Activated effector memory CD4-positive, alpha-beta T cell treated with Interleukin-2 at 50 U/mL for 16 hours (primary cell): ENCODE data around the gene GJB2.
"Not testable (repeated sequence)": the region's sequence is repeated elsewhere in the genome, so short reads cannot be mapped to it uniquely, and the experiment has no call there.

Source experiments
- DNase-seq: peaks from one replicate; pipeline ENCODE4 v3.0.0-alpha.2; 2020

The GJB2 gene

DNA sequence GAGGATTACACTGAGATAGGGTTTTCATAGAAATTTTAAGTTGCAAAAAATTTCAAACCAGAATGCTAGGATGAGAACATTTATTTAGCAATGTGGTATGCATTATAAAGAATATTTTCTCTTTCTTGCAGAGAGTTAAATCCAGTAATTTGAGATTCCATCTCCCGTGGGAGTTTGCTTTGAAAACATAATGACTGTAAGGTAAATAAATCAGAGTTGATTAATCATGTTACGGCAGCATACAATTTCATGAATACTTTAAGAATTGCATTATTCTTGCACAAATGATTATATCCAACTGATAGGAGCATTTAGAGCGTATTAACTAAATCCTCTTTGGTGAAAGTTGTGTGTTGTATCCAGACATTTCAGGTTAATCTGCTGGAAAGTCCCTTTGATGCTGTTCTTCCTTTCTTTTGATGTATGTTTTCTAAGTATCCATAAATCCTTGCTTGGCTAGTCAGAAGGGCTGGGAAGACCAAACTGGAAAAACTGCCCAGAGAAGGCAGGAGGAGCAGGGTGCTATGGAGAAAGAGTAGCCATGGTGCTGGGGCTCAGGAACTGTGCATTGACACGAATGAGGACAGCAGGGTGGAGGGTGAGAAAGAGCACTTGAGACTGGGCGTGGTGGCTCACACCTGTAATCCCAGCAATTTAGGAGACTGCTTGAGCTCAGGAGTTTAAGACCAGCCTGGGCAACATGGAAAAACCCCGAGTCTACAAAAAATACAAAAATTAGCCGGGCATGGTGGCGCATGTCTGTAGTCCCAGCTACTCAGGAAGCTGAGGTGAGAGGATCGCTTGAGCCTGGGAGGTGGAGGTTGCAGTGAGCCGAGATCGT lies 27.1 kb downstream of the GJB2 start:
- DNase-seq = no peak

DNA sequence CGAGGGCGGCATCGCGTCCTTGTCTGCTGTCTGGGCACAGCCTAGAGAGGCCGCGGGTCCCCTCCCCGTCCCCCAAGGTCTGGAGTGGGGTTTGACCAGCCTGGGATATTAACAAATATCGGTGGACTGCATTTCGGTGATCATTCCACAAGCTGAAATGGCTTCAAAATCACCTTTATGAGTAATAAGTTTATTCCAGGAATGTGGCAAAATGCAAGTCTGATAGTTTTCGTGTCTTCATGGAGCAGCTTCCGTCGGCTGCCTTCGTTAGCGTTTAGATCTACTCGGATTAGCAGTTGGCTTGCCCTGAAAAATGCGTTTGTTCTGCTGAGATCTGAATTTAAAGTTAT lies 30.8 kb downstream of the GJB2 start:
- no peak for DNase-seq

DNA sequence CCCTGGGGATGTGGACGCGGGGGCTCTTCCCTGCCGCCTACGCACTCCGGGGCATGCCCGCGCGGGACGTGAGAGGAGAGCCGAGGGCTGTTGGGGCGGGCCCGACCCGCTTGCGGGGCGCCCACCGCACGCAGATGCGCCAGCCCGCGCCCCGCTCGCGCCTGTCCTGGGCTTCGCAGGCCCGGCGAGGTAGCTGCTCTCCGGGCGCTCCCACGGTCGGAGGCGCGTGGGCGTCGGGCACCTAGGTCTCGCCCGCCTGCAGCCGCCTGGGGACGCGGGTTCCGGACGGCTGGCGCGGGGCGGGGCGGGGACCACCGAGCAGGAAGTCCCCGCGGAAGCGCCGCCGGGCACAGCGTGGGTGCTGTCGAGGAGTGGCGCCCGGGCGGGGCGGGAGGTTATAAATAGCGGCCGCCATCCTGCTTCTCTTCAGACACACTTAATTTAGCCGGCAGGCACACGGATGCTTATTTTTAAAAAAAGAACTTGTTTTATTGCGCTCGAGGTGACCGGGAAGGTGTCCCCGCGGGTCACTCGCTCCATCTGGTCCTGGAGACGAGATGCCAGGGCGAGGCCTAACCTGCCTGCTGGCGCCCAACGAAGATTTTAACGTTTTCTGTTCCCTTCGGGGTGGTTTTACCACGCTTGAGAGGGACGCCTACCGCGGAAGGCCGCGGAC lies 31.3 kb downstream of the GJB2 start:
- DNase-seq = no peak

DNA sequence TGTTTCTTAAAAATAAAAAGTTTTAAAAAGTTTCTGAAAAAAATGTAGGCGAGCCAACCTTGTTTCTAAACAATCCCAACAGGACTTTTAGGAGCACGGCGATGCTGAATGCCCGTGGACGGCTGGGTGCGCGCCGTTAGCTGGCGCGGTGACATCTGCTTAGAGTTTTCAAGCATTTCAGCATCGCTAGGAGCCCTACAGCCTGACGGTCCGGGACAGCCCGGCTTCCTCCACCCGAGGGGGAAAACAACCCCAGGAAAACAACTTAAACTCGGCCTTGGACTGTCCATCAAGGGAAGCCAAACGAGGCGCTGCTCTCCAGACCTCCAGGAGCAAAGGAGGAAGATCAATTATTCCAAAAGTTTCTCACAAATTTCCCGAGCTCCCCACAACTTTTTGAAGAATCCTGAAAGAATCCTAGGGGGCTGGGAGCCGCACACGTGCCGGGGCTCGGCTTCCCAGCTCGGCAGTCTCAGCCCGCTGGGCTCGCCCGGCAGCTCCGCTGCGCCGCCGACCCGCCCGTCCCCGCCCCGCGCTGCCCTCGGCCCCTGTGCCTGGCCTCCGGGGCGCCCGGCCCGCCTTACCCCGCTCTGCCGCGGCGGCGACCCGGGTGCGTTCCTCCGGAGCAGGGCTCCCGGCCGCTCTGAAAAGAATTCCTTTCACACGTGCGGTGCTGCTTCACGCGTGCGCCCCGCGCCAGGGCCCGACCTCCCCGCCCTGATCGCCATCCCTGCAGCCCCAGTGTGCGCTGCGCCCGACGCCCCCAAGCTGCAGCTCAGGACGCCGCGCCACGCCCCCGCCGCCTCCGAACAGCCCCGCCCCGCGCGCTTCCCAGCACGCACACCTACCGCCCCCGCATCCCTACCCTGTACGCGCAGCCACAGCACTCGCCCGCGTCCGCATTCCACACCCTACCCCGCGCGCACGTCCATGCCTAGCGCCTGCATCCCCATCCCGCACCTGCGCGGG lies 32.1 kb downstream of the GJB2 start, which contains the start of gene GJA3:
Gene GJA3, minus strand, starts transcription at position 747 of the 969 bp plus-strand sequence. CDS start 17,764 bp downstream, outside the sequence.
- no peak for DNase-seq

DNA sequence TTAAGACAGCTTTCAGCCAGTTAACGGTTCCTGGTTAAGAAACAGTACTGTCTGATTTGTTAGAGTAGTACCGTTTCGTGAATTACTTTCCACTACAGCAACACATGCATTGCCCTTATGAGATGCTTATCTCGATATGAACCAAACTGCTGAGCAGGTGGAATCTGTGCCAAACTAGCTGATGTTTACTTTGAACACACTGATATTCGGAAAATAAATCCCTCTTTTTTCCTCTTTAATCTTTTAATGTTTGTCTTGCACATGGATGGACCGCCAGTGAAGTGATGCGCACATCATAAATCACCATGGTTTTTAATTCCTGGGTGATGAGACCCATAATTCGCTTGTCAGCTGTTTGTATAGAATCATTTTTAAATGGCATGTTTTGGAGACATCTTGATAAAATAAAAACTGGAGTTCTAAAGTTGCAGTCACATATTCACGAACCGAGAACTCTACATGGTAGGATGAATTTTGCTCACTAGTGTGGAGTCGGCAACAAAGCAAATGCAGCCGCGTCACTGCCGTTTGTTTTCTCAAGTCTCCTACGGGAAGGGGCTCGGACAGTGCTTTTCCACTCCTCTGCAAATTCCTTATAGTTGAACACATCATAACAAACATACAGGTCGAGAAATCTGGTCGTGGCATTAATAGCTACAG lies 33.0 kb downstream of the GJB2 start:
- DNase-seq = no peak

DNA sequence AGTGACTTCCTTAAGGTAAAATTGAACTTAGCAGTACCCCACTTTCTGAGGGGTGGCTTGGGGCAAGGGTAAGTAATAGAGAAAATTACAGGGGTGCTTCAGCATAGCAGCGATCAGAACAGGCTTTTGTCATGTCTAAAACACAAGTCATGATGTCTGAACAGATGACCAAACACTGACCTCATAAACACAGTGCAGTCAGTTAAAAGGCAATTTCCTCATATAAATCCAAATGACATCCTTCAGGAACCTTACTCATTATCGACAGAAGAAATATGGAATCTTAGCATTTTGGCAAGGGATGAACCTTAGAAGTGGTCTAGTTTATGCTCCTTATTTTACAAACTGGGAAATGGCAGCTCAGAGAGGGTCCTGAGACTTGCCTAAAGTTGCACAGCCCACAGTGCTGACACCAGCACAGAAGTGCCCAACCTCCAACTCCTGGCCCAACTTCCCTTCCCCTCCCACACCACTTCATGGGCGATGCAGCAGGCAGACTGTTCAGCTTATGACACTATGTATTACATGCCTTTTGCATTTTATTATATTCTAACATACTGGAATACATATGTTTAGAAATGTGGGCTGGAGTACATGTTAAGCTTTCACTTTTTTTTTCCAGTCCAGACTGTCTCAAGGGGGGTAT lies 35.5 kb downstream of the GJB2 start:
- no peak for DNase-seq

DNA sequence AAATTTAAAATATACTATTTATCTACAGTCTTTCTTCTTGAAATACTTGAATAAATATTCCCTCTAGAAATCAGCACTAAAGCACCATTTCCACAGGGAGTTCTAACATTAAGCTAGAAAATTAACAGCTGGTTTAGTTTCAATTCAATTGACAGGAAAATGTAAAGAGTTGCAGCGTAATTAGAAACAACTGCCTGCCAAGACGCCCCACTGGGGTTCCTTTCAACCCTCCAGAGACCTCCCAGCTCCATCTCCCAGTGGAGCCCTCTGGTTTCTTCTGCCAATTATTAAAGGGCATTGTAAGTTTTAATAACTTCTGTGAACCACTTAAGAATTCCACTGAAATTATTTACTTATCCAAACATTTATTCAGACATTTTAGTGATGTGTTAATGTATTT lies 36.0 kb downstream of the GJB2 start:
- DNase-seq = no peak

DNA sequence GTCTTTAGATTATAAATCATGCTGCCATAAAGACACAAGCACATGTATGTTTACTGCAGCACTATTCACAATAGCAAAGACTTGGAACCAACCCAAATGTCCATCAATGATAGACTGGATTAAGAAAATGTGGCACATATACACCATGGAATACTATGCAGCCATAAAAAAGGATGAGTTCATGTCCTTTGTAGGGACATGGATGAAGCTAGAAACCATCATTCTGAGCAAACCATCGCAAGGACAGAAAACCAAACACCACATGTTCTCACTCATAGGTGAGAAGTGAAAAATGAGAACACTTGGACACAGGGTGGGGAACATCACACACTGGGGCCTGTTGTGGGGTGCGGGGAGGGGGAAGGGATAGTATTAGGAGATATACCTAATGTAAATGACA lies 39.4 kb downstream of the GJB2 start:
- not testable (repeated sequence) for DNase-seq

DNA sequence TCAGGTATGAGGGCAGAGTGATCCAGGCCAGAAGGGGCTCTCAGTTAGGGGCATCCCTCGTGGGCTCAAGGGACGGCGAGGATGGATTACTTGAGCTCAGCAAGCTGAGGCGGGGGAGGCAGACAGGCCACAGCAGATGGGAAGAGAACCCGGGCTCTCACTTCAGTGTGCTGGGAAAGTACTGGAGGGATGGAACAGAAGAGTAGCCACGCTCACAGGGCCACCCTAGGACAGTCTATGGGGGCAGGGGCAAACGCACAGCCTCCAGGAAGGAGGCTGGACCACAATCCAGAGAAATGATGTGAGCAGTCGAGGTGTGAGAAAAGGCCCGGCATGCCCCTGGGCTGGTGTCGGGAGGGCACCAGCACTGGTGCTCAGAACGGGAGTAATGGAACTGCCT lies 41.1 kb downstream of the GJB2 start:
- DNase-seq = no peak

DNA sequence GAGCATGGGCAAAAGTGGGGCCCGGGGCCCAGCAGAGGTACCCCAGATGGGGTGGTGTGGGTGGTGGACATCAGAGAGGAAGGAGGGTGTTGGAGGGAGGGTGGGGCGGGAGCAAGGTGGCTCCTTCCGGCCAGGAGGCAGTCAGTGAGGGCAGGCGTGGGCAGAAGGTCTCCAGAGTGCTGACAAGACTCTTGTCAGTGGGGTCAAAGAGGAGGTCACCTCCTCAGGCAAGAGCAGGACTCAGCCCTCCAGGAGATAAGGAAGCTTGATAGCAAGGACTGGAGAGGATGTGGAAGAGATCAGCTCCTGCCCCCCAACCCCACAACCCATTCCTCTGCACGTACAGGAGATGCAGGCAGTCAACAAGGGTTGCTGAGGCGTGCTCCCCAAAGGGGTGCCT lies 41.7 kb downstream of the GJB2 start:
- no peak for DNase-seq

DNA sequence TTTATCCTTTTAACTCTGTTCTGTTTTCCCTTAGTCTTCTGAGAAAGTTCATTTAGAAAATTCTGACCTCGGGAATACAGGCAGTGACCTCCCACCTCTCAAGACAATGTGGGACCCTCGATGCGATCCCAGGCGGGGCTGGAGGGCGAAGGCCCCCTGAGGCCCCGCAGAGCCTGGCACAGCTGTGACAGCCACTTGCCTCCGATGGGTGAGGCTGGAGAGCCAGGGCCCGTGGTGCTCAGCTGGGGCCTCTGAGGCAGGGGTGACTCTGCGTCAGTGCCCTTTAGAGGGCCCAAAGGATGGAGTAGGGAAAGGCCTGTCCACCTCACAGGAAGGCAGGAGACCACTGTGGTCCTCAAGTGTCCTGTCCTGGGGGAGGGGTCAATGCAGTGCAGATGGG lies 42.2 kb downstream of the GJB2 start:
- DNase-seq = no peak

DNA sequence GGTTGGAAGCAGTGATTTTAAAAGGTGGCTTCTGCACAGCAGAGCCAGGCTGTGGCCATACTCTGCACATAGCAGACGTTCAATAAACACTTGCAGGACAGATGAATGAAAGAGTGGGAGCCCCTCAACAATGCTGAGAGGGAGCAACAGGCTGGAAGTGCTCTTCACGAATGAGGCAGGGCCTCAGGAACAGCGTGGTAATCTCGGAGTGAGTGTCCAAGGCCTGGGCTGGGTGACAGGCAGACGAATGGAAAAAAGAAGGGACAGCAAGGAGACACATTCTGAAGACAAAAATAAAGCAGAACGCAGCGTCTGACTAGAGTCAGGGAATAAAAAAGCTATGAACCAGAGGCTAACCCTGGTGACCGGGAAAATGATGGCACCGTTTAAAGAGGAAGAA lies 43.0 kb downstream of the GJB2 start:
- no peak for DNase-seq

DNA sequence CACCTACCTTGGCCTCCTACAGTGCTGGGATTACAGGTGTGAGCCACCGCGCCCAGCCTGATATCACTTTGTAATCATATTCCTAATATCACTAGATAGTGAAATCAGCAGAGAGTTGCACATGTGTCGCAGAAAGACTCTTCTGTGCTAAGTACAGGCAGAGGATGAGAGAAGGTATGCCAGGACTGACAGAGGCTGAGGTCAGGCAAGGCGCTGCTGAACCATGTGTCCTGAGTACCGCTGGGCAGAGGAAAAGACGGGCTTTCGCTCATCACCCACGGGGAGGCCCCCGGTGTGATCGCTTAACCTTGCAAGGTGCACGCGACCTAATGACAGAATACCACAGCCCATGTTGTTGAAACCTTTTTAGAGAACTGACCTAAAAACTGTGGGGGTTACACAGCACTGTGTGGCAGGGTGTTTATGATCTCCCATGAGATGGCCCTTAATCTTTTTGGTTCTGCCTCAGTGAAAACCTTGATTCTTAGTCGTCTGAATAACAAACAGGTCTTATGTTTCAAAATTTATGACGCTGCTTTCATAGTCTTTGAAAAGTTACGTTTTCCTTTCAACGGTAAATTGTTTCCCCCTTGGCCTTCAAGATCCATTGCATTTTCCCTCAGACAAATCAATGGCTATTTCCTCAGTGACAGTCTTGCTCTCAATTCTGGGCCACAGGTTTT lies 44.1 kb downstream of the GJB2 start:
- no peak for DNase-seq

DNA sequence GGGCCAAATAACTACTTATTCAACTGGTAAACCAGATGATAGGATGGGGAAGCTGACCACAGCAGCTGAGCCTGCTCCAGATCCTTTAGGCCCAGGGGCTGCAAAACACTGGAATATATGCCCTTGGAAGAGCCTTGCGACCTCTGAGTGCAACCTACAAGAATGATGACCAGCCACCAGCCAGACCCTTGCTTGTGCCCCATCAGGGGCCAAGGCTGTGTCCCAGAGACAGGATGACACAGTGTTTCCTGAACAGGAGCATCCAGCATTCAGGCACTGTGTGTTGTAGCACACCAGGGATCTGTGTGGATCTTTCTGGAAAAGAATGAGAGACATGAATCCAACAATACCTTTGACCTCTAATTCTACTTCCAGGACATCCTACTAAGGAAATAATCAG lies 46.4 kb downstream of the GJB2 start:
- DNase-seq = no peak

DNA sequence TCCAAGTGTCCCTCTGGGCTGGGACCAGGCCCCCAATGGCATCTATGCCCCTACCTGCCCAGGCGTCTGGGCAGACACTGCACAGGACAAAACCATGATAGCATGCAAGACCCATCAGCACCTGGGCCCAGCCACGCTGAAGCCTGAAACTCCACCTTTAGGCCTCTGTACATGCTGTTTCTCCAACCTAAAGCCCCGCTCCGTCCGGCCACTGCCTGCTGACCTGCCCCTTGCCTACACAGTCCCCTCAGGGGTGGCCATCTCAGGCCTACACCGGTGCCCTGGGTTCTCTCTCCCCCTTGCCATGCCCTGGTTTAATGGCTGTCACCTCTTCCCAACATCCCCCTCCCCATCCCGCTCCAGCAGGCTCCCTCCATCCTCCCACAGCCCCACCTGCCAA lies 47.2 kb downstream of the GJB2 start:
- DNase-seq = no peak

DNA sequence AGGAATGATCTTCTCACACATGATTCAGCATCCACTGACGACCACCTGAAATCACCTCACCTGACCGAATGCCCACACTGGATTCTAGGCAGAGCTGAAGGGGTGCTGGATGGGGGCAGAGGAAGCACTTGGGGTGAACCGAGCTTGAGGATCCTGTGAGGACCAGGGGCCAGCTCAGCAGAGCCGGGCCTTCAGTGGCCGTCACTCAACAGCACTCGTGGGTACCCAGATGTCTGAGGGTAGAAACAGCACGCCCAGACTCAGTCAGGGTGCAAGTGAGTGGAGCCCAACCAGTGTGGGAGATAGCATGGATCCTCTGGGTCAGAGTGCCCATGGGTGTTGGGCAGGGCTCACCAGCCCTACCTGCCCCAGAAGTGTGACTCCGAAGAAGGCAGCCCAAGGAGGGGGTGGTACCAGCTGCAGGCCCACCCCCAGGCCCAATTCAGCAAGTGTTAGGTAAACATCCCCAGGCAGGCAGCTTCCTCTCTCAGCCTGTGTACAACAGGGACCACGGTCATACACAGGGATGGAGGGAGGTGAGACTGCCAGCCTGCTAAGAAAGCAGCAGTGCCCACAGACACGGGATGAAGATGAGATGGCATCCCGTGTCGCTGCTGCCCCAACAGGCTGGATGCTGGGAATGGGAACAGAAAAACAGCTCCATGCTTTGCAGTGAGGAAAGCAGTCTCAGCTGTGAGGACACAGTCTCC lies 48.4 kb downstream of the GJB2 start:
- DNase-seq = no peak

DNA sequence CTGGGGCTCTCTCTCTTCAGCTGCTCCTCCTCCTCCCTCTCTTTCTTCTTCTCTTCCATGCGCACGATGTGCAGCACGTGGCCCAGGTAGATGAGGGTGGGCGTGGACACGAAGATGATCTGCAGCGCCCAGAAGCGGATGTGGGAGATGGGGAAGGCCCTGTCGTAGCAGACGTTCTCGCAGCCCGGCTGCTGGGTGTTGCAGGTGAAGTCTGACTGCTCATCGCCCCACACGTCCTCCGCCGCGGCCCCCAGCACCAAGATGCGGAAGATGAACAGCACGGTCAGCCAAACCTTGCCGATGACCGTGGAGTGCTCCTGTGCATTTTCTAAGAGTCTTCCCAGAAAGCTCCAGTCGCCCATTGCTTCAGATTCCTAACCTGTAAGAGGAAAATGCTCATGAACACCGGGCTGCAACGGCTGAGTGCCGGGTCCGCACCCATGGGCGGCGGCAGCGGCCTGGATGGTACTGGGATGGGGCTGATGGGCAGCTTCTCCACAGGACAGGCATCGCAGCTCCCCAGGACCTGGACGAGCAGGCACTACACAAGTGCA lies 49.7 kb downstream of the GJB2 start:
- DNase-seq = no peak

DNA sequence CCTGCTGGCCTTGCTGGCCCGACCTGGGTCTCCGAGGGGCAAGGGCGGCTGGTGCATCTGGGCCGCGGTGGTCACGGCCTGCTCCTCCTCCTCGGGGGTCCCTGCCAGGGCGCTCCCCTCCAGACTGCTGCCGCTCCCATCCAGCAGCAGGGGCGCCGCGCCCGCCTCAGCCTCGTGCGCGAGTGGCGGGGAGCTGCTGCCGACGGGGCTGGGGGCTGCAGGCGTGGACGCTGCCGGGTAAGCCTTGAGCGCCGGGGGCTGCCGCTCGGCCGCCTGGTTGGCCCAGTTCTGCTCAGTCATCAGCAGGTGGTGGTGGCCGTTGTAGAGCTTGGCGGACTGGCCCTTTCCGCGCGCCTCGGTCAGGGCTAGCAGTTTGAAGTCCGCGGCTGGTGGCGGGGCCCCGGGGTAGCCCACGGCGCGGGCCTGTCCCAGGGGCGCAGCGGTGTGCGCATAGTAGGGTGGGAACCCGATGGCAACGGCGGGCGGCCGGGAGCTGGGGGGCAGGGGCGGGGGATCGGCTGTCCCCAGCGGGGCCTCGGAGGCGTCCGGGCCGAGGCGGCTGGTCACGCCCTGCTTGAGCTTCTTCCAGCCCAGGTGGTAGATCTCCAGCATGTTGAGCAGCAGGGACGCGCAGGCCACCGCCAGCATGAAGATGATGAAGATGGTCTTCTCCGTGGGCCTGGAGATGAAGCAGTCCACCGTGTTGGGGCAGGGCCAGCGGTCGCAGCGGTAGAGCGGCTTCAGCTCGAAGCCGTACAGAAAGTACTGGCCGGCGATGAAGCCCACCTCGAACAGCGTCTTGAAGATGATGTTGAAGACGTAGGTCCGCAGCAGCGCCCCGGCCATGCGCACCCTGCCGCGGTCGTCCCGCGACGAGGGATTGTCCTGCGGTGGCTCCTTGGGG lies 50.5 kb downstream of the GJB2 start:
- DNase-seq = no peak

DNA sequence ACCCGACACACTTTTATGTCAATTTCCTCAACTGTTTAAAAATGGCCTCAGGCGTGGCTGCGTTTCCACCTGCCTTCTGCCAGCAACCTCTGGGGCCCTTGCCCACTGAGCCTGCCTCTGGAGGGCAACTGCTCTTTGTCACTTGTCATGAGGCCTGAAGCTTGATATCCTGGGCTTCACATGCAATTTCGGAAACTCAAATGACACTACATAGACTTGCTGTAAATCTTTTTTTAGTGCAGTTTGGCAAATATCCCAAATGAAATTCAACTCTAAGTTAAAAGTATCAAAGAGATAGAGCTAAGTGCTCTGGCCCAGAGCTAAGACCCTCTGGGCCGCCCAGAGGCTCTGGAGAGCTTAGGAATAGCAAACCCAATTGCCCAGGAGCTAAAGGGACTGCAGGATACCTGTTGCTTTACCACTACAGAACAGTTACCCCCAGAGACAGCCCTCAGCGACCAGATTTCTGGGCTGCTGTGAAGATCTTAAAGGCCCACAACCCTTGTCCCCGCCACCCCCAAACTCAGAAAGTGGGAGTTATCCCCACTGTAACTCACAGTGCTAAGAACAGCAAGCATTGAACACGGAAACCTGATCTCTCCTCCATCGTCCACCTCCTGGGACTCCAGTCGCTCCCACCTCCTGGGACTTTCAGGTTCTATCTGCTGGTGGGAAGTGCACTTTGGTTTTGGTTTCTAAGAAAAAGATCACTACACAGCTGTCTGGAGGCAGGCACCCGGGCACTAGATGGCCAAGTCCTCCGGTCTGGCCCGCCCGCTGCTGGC lies 51.3 kb downstream of the GJB2 start:
- DNase-seq = no peak
